K562 (cell line): Measurements from ENCODE around the gene TRAPPC12. TPM values are rescaled to one million over a fixed set of nuclear protein-coding genes. Genes with fewer than 3 reads are reported as not detected.

ENCODE experiments used
- ATAC-seq: fragments of 200-7000 bp; cut with Tn5 transposase; 3 replicates; pipeline ENCODE4 v1.9.1; 2020; ENCODE audit warnings: moderate library complexity
- BruUV-seq: library from RNA; stranded (reverse); fragments of 400-500 nt; replicated peaks from 2 replicates; lab custom pipeline; 2021; lab: Mats Ljungman, UMichigan
- CTCF ChIA-PET: fragments of 300-600 bp; formaldehyde crosslinking; extraction: SDS; loops from one replicate; lab custom pipeline; 2021; ENCODE audit warnings: low intra/inter-chr PET ratio; lab: Yijun Ruan, JAX
- POLR2A ChIA-PET: fragments of 300-600, 350-650 bp; sonication (Branson Sonifier 250); formaldehyde crosslinking; extraction: SDS; loops from one replicate; lab custom pipeline; 2021; ENCODE audit warnings: antibody characterized with exemption, inconsistent platforms; lab: Yijun Ruan, JAX
- DNase-seq, 4 experiments: peaks; one replicate each; pipeline versions ENCODE4 v3.0.0 to v3.0.0-alpha.2; 2011 to 2018; ENCODE audit warnings: low spot score in 3 of 4, mixed read lengths in 3 of 4; ENCODE audit errors: extremely low read depth in 1 of 4
- FAIRE-seq: peaks from 2 replicates; lab custom pipeline; 2011; peaks lifted over from hg19 to GRCh38; lab: Jason Lieb, UNC
- H2AFZ ChIP-seq: 2 replicates; pipeline ENCODE4 v1.6.0; 2011; ENCODE audit warnings: low read depth, low read length, control low read depth, inconsistent platforms
- H3K27ac ChIP-seq: fragments of 200-600 bp; 3 replicates; pipeline ENCODE4 v1.8.0; 2011; ENCODE audit warnings: low read depth, mild to moderate bottlenecking, control low read depth, inconsistent platforms, low read length, moderate library complexity, mixed read lengths; ENCODE audit errors: extremely low read depth
- H3K27me3 ChIP-seq, 2 experiments: fragments of 300-600 bp in 1 of 2; 2 replicates in 1 of 2; 3 replicates in 1 of 2; pipeline versions ENCODE4 v1.6.0 to v1.8.0; 2011; ENCODE audit warnings: inconsistent platforms in 2 of 2, low read length in 2 of 2, mild to moderate bottlenecking in 1 of 2, mixed read lengths in 1 of 2, moderate library complexity in 1 of 2; ENCODE audit not compliant: control insufficient read depth in 2 of 2, insufficient read depth in 2 of 2
- H3K36me3 ChIP-seq: fragments of 300-600 bp; 3 replicates; pipeline ENCODE4 v1.8.0; 2011; ENCODE audit warnings: mild to moderate bottlenecking, low read length, inconsistent platforms; ENCODE audit not compliant: control insufficient read depth, insufficient read depth
- H3K4me1 ChIP-seq, 2 experiments: fragments of 200-600 bp in 1 of 2; replicated peaks in 1 of 2; 2 replicates in 1 of 2; 3 replicates in 1 of 2; pipeline versions ENCODE4 v1.5.1 to v1.8.0; 2011; ENCODE audit warnings: inconsistent platforms in 2 of 2, low read length in 2 of 2, mild to moderate bottlenecking in 1 of 2, mixed read lengths in 1 of 2, moderate library complexity in 1 of 2; ENCODE audit not compliant: control insufficient read depth in 2 of 2, insufficient read depth in 2 of 2
- H3K4me2 ChIP-seq: 2 replicates; pipeline ENCODE4 v1.6.1; 2011; ENCODE audit warnings: low read length, control low read depth, inconsistent platforms, mixed read lengths; ENCODE audit not compliant: insufficient read depth
- H3K4me3 ChIP-seq: fragments of 200-600 bp; sonication (generic), shearing (Covaris generic); 2 replicates; pipeline ENCODE4 v1.5.1; 2016; ENCODE audit warnings: control low read depth, inconsistent platforms
- H3K79me2 ChIP-seq: fragments of 200-600 bp; 3 replicates; pipeline ENCODE4 v1.8.0; 2011; ENCODE audit warnings: low read length, inconsistent platforms; ENCODE audit not compliant: control insufficient read depth, insufficient read depth
- H3K9ac ChIP-seq, 2 experiments: 2 replicates each; pipeline versions ENCODE4 v1.6.0 to v1.6.1; 2011; ENCODE audit warnings: low read depth in 2 of 2, low read length in 2 of 2, control low read depth in 1 of 2, inconsistent platforms in 1 of 2, mild to moderate bottlenecking in 1 of 2, mixed read lengths in 1 of 2; ENCODE audit not compliant: insufficient read depth in 1 of 2
- H3K9me1 ChIP-seq: one replicate; pipeline ENCODE4 v1.6.0; 2011; ENCODE audit warnings: inconsistent platforms, mild to moderate bottlenecking, low read length, moderate library complexity; ENCODE audit not compliant: control insufficient read depth, insufficient read depth
- H3K9me3 ChIP-seq: replicated peaks from 2 replicates; pipeline ENCODE4 v1.5.1; 2011; ENCODE audit warnings: low read depth, low read length, inconsistent platforms; ENCODE audit not compliant: control insufficient read depth, insufficient read depth
- H4K20me1 ChIP-seq: replicated peaks from 2 replicates; pipeline ENCODE4 v1.6.1; 2011; ENCODE audit warnings: low read length, inconsistent platforms, mixed read lengths; ENCODE audit not compliant: control insufficient read depth, insufficient read depth
- BRD9 ChIP-seq: fragments of 450-650 bp; IDR thresholded peaks from 2 replicates; pipeline ENCODE4 v1.6.1; 2018; ENCODE audit warnings: low read depth; ENCODE audit not compliant: partially characterized antibody
- CBX5 ChIP-seq: IDR thresholded peaks from 2 replicates; pipeline ENCODE4 v1.6.1; 2014; ENCODE audit warnings: low read depth, borderline replicate concordance
- CHCHD3 ChIP-seq: fragments of 250-450 bp; sonication (Bioruptor Pico); IDR thresholded peaks from 2 replicates; pipeline ENCODE4 v2.1.2; 2022; ENCODE audit warnings: mild to moderate bottlenecking
- GATAD2B ChIP-seq: fragments of 450-650 bp; IDR thresholded peaks from 2 replicates; pipeline ENCODE4 v1.6.1; 2017; ENCODE audit warnings: mild to moderate bottlenecking, borderline replicate concordance
- JUND ChIP-seq, 2 experiments: IDR thresholded peaks; 2 replicates in 1 of 2; 3 replicates in 1 of 2; pipeline ENCODE4 v1.6.1; 2011; ENCODE audit warnings: borderline replicate concordance in 2 of 2, low read depth in 2 of 2, low read length in 2 of 2, improper control_type of control experiment in 1 of 2, missing biosample characterization in 1 of 2, missing genetic modification characterization in 1 of 2, missing genetic modification reagents in 1 of 2
- RNF2 ChIP-seq: sonication (generic); IDR thresholded peaks from 2 replicates; pipeline ENCODE4 v1.6.1; 2016
- SAFB ChIP-seq: fragments of 200-400 bp; formaldehyde crosslinking; IDR thresholded peaks from 2 replicates; pipeline ENCODE4 v1.6.1; 2017; ENCODE audit warnings: low read depth, low read length, borderline replicate concordance
- TAF9B ChIP-seq: fragments of 450-650 bp; IDR thresholded peaks from 2 replicates; pipeline ENCODE4 v1.6.1; 2018; ENCODE audit warnings: mild to moderate bottlenecking; ENCODE audit not compliant: partially characterized antibody
- ZFPM2 ChIP-seq: fragments of 250-450 bp; sonication (Bioruptor Pico); IDR thresholded peaks from 2 replicates; pipeline ENCODE4 v1.5.1; 2022; ENCODE audit warnings: mild to moderate bottlenecking
- ZNF134 ChIP-seq: fragments of 250-450 bp; sonication (Bioruptor Pico); conservative IDR thresholded peaks from 2 replicates; pipeline ENCODE4 v1.4.0; 2020
- ZNF175 ChIP-seq: fragments of 200-800 bp; sonication (Bioruptor generic); IDR thresholded peaks from 2 replicates; pipeline ENCODE4 v1.6.1; 2016; ENCODE audit warnings: low read depth, mild to moderate bottlenecking, missing genetic modification characterization, missing compliant biosample characterization
- WGBS: fragments of 100-300 bp; shearing (Covaris generic); methylation state at CpG from one replicate; pipeline ENCODE4 v1.1.6; 2016; ENCODE audit warnings: low coverage, mixed read lengths; ENCODE audit not compliant: insufficient coverage; ENCODE audit errors: missing lambda C conversion rate; 5-methylcytosine and 5-hydroxymethylcytosine counted together
- in situ Hi-C: fragments of 300-500 bp; cut with MboI; formaldehyde crosslinking; loops from 4 replicates; pipeline ENCODE4 v1.15.0; 2018; ENCODE audit warnings: inconsistent platforms, mixed read lengths
- intact Hi-C: fragments of 100-400 bp; cut with micrococcal nuclease; formaldehyde crosslinking; loops from 2 replicates; pipeline ENCODE4 v1.14.2; 2022
- polyA plus RNA-seq, 8 experiments: library from polyadenylated mRNA; depleted of rRNA in 4 of 8; stranded (reverse) in 5 of 8; unstranded in 3 of 8; fragments of >200 nt; fragmentation: Nextera tagmentation in 2 of 8; fragmentation: Illumina TruSeq in 1 of 8; extraction: Ambion mirVana in 2 of 8; extraction: Trizol in 1 of 8; gene quantifications; 2 replicates each; pipeline versions ENCODE4 v1.2.1 to v1.2.3, GENCODE V29; 2011 to 2014; ENCODE audit warnings: inconsistent platforms in 1 of 8, missing spikeins in 1 of 8
- total RNA-seq, 7 experiments: library from RNA; depleted of rRNA in 6 of 7; stranded (reverse); fragments of >200 nt in 6 of 7; fragmentation: Illumina TruSeq in 2 of 7; extraction: Trizol in 2 of 7; gene quantifications; 2 replicates each; pipeline versions ENCODE4 v1.2.1 to v1.2.3, GENCODE V29; 2011 to 2021; ENCODE audit warnings: low replicate concordance in 1 of 7
- TF ChIP-seq, protein P1 (sequence below): IDR thresholded peaks from 2 replicates; pipeline ENCODE4 v1.6.1; 2016; ENCODE audit warnings: missing genetic modification characterization, missing compliant biosample characterization
- TF ChIP-seq, protein P2 (sequence below): sonication (generic); formaldehyde crosslinking; IDR thresholded peaks from 2 replicates; pipeline ENCODE4 v1.8.0; 2022; ENCODE audit warnings: missing genetic modification reagents, mild to moderate bottlenecking, borderline replicate concordance
- TF ChIP-seq, protein P3 (sequence below): fragments of 450-650 bp; formaldehyde crosslinking; IDR thresholded peaks from 2 replicates; pipeline ENCODE4 v1.4.0; 2022; ENCODE audit warnings: missing genetic modification characterization
- TF ChIP-seq, protein P4 (sequence below): sonication (generic); formaldehyde crosslinking; IDR thresholded peaks from 2 replicates; pipeline ENCODE4 v1.8.0; 2022; ENCODE audit warnings: missing genetic modification reagents, mild to moderate bottlenecking, borderline replicate concordance

Gene TRAPPC12
- total and polyA plus RNA-seq, 9 of the 15 experiments (the other 6 are each of a cell fraction or from before 2014, with no cell fraction given), result 8.0 to 75.2 (median 39.1) TPM

DNA sequence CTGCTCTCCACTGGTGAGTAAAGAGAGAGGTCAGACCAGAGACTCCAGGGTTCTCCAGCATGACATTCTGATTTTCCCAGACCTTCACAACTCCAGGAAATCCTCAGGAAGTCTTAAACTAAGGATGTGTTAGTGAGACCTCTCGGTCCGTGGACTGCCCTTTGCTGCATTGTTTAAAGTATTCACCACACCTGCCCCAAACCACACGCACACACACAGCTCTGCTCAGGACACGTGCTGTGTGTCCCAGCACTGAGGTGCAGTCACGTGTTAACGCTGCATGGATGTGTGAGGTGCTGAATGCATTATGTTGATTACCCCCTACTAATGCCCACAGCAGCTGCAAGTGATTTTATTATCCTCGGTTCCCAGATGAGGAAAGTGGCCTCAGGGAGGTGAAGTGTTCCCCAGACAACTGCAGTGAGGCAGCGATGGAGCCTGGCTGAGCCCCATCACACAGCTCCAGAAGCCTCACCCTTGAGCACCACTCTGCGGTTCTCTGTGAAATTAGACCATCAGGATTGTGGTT, 68.4 kb downstream of the TRAPPC12 start:
- POLR2A ChIA-PET, result no interaction called here
- H3K4me2 ChIP-seq, result no peak overlapping the region
- ATAC-seq (no peak), FAIRE-seq (no peak), DNase-seq (no peak)
- no peak overlapping the region for H3K4me3 ChIP-seq
- intact Hi-C loops (no loop called here), in situ Hi-C loops (no loop called here)
- H3K9me3 ChIP-seq, result no peaks in the 10 kb centered on the region
- H4K20me1 ChIP-seq, result no peaks in the 10 kb centered on the region
- no peak overlapping the region for H3K9ac ChIP-seq
- H3K79me2 ChIP-seq, result no peaks in the 10 kb centered on the region
- no peaks in the 10 kb centered on the region for H3K27me3 ChIP-seq
- TF ChIP-seq RNF2, result no peak
- no peak for TF ChIP-seq ZFPM2 (CRISPR knock-in tag)
- TF ChIP-seq SAFB, result no peak
- no peak for TF ChIP-seq ZNF134 (CRISPR knock-in tag)
- TF ChIP-seq, protein P1, sequence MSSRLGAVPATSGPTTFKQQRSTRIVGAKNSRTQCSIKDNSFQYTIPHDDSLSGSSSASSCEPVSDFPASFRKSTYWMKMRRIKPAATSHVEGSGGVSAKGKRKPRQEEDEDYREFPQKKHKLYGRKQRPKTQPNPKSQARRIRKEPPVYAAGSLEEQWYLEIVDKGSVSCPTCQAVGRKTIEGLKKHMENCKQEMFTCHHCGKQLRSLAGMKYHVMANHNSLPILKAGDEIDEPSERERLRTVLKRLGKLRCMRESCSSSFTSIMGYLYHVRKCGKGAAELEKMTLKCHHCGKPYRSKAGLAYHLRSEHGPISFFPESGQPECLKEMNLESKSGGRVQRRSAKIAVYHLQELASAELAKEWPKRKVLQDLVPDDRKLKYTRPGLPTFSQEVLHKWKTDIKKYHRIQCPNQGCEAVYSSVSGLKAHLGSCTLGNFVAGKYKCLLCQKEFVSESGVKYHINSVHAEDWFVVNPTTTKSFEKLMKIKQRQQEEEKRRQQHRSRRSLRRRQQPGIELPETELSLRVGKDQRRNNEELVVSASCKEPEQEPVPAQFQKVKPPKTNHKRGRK, result no peak
- TF ChIP-seq, protein P2, sequence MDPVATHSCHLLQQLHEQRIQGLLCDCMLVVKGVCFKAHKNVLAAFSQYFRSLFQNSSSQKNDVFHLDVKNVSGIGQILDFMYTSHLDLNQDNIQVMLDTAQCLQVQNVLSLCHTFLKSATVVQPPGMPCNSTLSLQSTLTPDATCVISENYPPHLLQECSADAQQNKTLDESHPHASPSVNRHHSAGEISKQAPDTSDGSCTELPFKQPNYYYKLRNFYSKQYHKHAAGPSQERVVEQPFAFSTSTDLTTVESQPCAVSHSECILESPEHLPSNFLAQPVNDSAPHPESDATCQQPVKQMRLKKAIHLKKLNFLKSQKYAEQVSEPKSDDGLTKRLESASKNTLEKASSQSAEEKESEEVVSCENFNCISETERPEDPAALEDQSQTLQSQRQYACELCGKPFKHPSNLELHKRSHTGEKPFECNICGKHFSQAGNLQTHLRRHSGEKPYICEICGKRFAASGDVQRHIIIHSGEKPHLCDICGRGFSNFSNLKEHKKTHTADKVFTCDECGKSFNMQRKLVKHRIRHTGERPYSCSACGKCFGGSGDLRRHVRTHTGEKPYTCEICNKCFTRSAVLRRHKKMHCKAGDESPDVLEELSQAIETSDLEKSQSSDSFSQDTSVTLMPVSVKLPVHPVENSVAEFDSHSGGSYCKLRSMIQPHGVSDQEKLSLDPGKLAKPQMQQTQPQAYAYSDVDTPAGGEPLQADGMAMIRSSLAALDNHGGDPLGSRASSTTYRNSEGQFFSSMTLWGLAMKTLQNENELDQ (CRISPR knock-in tag), result no peak
- no peak for TF ChIP-seq GATAD2B
- TF ChIP-seq ZNF175 (CRISPR knock-in tag), result no peak
- TF ChIP-seq, protein P3, sequence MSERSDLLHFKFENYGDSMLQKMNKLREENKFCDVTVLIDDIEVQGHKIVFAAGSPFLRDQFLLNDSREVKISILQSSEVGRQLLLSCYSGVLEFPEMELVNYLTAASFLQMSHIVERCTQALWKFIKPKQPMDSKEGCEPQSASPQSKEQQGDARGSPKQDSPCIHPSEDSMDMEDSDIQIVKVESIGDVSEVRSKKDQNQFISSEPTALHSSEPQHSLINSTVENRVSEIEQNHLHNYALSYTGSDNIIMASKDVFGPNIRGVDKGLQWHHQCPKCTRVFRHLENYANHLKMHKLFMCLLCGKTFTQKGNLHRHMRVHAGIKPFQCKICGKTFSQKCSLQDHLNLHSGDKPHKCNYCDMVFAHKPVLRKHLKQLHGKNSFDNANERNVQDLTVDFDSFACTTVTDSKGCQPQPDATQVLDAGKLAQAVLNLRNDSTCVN (CRISPR knock-in tag), result no peak
- no peak for TF ChIP-seq TAF9B
- no peak for TF ChIP-seq CBX5
- TF ChIP-seq JUND (IDR thresholded peaks at IDR 0.05; ENCODE audit: borderline replicate concordance, low read depth, low read length), result no peak
- TF ChIP-seq JUND (tag; IDR thresholded peaks at IDR 0.05; ENCODE audit: borderline replicate concordance, low read depth, low read length), result no peak
- TF ChIP-seq, protein P4, sequence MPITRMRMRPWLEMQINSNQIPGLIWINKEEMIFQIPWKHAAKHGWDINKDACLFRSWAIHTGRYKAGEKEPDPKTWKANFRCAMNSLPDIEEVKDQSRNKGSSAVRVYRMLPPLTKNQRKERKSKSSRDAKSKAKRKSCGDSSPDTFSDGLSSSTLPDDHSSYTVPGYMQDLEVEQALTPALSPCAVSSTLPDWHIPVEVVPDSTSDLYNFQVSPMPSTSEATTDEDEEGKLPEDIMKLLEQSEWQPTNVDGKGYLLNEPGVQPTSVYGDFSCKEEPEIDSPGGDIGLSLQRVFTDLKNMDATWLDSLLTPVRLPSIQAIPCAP (CRISPR knock-in tag), result no peak
- no peak for TF ChIP-seq CHCHD3 (CRISPR knock-in tag)
- TF ChIP-seq BRD9, result no peak
- CTCF ChIA-PET, result no interaction called here
- no peak overlapping the region for H2AFZ ChIP-seq
- no peaks in the 10 kb centered on the region for H3K9me1 ChIP-seq
- no TSS peak for BruUV-seq
- peaks cover 80% of the 10 kb centered on the region for H3K36me3 ChIP-seq
- whole genome bisulfite sequencing, result 86% methylated on average over 9 of the region's 9 CpGs
- H3K27ac ChIP-seq, result no peak overlapping the region
- peaks cover 0 to 3% of the 10 kb centered on the region in 2 experiments; a peak in 1 of 5 replicates for H3K4me1 ChIP-seq
